GM18517 (cell line): ENCODE results near the gene RAB5A.
"Not testable (repeated sequence)": the region's sequence is repeated elsewhere in the genome, so short reads cannot be mapped to it uniquely, and the experiment has no call there.

Experiments
- ATAC-seq: cut with Tn5 transposase; IDR thresholded peaks from one replicate; pipeline ENCODE4 v1.9.1; 2021; ENCODE audit warnings: mild to moderate bottlenecking, moderate library complexity; ENCODE audit not compliant: unreplicated experiment

Gene RAB5A

GRCh38 chr3:20023623-20024405, 76.9 kb downstream of the RAB5A start:
- ATAC-seq, result no peak

- ATAC-seq, result no peak
These were observed 80.2 kb downstream of the RAB5A start for GRCh38 chr3:20027136-20027535.

- no peak for ATAC-seq
These were observed 82.0 kb downstream of the RAB5A start for GRCh38 chr3:20028905-20029331.

GRCh38 chr3:20031939-20032338, 85.0 kb downstream of the RAB5A start:
- ATAC-seq, result not testable (repeated sequence)
